PC-9 (cell line): Measurements from ENCODE around the gene ANKRD44.

Experiments used
- CTCF ChIP-seq: fragments of 200-600 bp; sonication (generic); conservative IDR thresholded peaks from 2 replicates; pipeline ENCODE4 v1.6.1; 2017; ENCODE audit warnings: mixed run types, antibody characterized with exemption, mild to moderate bottlenecking, moderate library complexity
- EZH2 ChIP-seq: fragments of 200-600 bp; sonication (generic); IDR thresholded peaks from 2 replicates; pipeline ENCODE4 v1.8.0; 2017; ENCODE audit warnings: antibody characterized with exemption, low read depth

GRCh38 chr2:197075754-197076337 lies 234.7 kb downstream of the ANKRD44 start:
- TF ChIP-seq CTCF (peak; percentile 59), EZH2 (no peak)
